ENCODE results near the gene MXD4. TPM values are rescaled to one million over a fixed set of nuclear protein-coding genes. Genes with fewer than 3 reads are reported as not detected.

Gene MXD4
- total and polyA plus RNA-seq, 9 of the 15 experiments (the other 6 are each of a cell fraction or from before 2014, with no cell fraction given) = 0.06 to 13.5 (median 5.9) TPM

DNA sequence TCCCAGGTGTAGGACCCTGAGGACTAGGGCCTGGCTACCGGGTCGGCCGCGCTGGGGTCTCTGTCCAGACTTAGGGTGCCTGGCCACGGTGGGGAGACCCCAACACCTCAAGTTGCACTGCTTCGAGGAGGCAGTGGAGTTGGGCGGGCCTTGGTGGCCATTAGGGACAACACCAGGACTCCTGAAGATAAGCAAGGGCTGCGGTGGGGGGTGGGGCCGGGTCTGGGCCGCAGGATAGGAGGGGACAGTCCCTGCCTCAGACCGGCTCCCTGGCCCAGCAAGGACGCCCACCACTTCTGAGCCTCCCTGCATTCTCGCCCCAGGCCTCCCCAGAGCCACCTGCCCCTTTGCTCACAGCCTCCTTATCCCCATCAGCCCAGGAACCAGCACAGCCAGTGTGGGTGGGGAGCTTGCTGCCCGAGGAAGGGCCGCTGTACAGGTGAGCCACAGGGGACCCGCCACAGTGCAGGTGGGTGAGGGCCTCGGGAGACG, 5.5 kb upstream of the MXD4 start:
- ChIA-PET POLR2A (interaction anchor here (0.5 to 1.1 kb wide), 3 partner anchors 10 to 382 kb away, joined by 3 to 5 read pairs (median 4); no protein-coding TSS in a partner anchor), CTCF (ENCODE audit: low intra/inter-chr PET ratio) (no interaction called here)
- no peak overlapping the region for H3K4me3 ChIP-seq
- H3K79me2 ChIP-seq (ENCODE audit: control insufficient read depth, insufficient read depth, low read length) = no peaks in the 10 kb centered on the region
- H3K36me3 ChIP-seq (ENCODE audit: control insufficient read depth, insufficient read depth, low read length) = peaks cover 3% of the 10 kb centered on the region; the same call in 1 of the 3 replicates
- H3K9me3 ChIP-seq (replicated peaks; ENCODE audit: control insufficient read depth, insufficient read depth, low read depth, low read length) = no peaks in the 10 kb centered on the region
- peaks cover 15 to 84% of the 10 kb centered on the region in 2 experiments for H3K4me1 ChIP-seq (replicated peaks in 1 of 2; ENCODE audit: control insufficient read depth in 2 of 2, insufficient read depth in 2 of 2, low read length in 2 of 2)
- intact Hi-C loops (cut with micrococcal nuclease) = no loop called here
- H2AFZ ChIP-seq (ENCODE audit: low read depth, low read length) = peak overlapping the region; percentile 91
- H3K4me2 ChIP-seq (ENCODE audit: insufficient read depth, low read length) = peak overlapping the region; percentile 51
- in situ Hi-C loops (cut with MboI) = no loop called here
- BruUV-seq (replicated peaks) = no TSS peak
- no peaks in the 10 kb centered on the region for H4K20me1 ChIP-seq (replicated peaks; ENCODE audit: control insufficient read depth, insufficient read depth, low read length)
- FAIRE-seq = peak; percentile 78
- 32% methylated on average over 11 of the region's 18 CpGs for WGBS (ENCODE audit: insufficient coverage, low coverage, missing lambda C conversion rate)
- peak; percentile 79 to 88 (median 83) for DNase-seq (ENCODE audit: extremely low read depth in 1 of 4, low spot score in 3 of 4)
- peak overlapping the region; percentile 67 for H3K27ac ChIP-seq (ENCODE audit: extremely low read depth, low read depth, low read length)
- no peaks in the 10 kb centered on the region for H3K27me3 ChIP-seq (ENCODE audit: control insufficient read depth in 2 of 2, insufficient read depth in 2 of 2, low read length in 2 of 2)
- peak overlapping the region; percentile 58 to 82 for H3K9ac ChIP-seq (ENCODE audit: insufficient read depth in 1 of 2, low read depth in 2 of 2, low read length in 2 of 2)
- no peaks in the 10 kb centered on the region for H3K9me1 ChIP-seq (ENCODE audit: control insufficient read depth, insufficient read depth, low read length)
- peak; percentile 86 for ATAC-seq
- TF ChIP-seq MTA2 (IDR thresholded peaks at IDR 0.05; ENCODE audit: low read depth) = peak; percentile 41; the same call in 1 of the 2 replicates
- peak; percentile 43; the same call in 1 of the 2 replicates for TF ChIP-seq POLR2AphosphoS5 (IDR thresholded peaks at IDR 0.05; ENCODE audit: control insufficient read depth, insufficient read depth, low read depth, low read length)
- TF ChIP-seq ZBTB1 (CRISPR knock-in tag; IDR thresholded peaks at IDR 0.05; ENCODE audit: borderline replicate concordance, low read depth) = no peak
- no peak for TF ChIP-seq ELF1 (tag; IDR thresholded peaks at IDR 0.05)
- TF ChIP-seq, protein P1, sequence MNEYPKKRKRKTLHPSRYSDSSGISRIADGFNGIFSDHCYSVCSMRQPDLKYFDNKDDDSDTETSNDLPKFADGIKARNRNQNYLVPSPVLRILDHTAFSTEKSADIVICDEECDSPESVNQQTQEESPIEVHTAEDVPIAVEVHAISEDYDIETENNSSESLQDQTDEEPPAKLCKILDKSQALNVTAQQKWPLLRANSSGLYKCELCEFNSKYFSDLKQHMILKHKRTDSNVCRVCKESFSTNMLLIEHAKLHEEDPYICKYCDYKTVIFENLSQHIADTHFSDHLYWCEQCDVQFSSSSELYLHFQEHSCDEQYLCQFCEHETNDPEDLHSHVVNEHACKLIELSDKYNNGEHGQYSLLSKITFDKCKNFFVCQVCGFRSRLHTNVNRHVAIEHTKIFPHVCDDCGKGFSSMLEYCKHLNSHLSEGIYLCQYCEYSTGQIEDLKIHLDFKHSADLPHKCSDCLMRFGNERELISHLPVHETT (CRISPR knock-in tag; conservative IDR thresholded peaks at IDR 0.05 in 1 of 2, IDR thresholded peaks at IDR 0.05 in 1 of 2) = 0 out of 4 replicates have a peak, but pooled peaks of 1 of the 2 experiments have one; percentile 10
- TF ChIP-seq RBFOX2 (IDR thresholded peaks at IDR 0.05; ENCODE audit: low read depth, low read length) = 0 out of 2 replicates have a peak, but pooled peaks have one; percentile 38
- no peak for TF ChIP-seq NFXL1 (CRISPR knock-in tag; IDR thresholded peaks at IDR 0.05)
- TF ChIP-seq SNAPC5 (CRISPR knock-in tag; IDR thresholded peaks at IDR 0.05) = no peak
- 0 out of 2 replicates have a peak, but pooled peaks have one; percentile 40 for TF ChIP-seq SMAD4 (CRISPR knock-in tag; conservative IDR thresholded peaks at IDR 0.05)
- TF ChIP-seq ARID1B (IDR thresholded peaks at IDR 0.05) = peak; percentile 79
- TF ChIP-seq, protein P2, sequence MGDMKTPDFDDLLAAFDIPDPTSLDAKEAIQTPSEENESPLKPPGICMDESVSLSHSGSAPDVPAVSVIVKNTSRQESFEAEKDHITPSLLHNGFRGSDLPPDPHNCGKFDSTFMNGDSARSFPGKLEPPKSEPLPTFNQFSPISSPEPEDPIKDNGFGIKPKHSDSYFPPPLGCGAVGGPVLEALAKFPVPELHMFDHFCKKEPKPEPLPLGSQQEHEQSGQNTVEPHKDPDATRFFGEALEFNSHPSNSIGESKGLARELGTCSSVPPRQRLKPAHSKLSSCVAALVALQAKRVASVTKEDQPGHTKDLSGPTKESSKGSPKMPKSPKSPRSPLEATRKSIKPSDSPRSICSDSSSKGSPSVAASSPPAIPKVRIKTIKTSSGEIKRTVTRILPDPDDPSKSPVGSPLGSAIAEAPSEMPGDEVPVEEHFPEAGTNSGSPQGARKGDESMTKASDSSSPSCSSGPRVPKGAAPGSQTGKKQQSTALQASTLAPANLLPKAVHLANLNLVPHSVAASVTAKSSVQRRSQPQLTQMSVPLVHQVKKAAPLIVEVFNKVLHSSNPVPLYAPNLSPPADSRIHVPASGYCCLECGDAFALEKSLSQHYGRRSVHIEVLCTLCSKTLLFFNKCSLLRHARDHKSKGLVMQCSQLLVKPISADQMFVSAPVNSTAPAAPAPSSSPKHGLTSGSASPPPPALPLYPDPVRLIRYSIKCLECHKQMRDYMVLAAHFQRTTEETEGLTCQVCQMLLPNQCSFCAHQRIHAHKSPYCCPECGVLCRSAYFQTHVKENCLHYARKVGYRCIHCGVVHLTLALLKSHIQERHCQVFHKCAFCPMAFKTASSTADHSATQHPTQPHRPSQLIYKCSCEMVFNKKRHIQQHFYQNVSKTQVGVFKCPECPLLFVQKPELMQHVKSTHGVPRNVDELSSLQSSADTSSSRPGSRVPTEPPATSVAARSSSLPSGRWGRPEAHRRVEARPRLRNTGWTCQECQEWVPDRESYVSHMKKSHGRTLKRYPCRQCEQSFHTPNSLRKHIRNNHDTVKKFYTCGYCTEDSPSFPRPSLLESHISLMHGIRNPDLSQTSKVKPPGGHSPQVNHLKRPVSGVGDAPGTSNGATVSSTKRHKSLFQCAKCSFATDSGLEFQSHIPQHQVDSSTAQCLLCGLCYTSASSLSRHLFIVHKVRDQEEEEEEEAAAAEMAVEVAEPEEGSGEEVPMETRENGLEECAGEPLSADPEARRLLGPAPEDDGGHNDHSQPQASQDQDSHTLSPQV (IDR thresholded peaks at IDR 0.05) = peak; percentile 68
- no peak for TF ChIP-seq FOSL1 (tag; conservative IDR thresholded peaks at IDR 0.05)
- TF ChIP-seq MAZ (CRISPR knock-in tag; conservative IDR thresholded peaks at IDR 0.05 in 1 of 2, IDR thresholded peaks at IDR 0.05 in 1 of 2) = 0 out of 4 replicates have a peak, but pooled peaks of 1 of the 2 experiments have one; percentile 37
- peak; percentile 69 for TF ChIP-seq VEZF1 (CRISPR knock-in tag; IDR thresholded peaks at IDR 0.05)

All from K562 (cell line).